A549 (cell line): Measurements from ENCODE around the gene PCSK6. TPM values are rescaled to one million over a fixed set of nuclear protein-coding genes. Genes with fewer than 3 reads are reported as not detected.

Source experiments
- ATAC-seq, 2 experiments: fragments of 200-7000 bp in 1 of 2; fragments of >200 bp in 1 of 2; cut with Nextera tagmentation in 1 of 2; cut with Tn5 transposase in 1 of 2; 3 replicates each; pipeline versions ENCODE4 v1.8.0 to v1.9.1; 2018 to 2020; ENCODE audit warnings: mild to moderate bottlenecking in 1 of 2, moderate library complexity in 1 of 2
- CTCF ChIA-PET: fragments of 300-600 bp; sonication (Branson Sonifier 250); formaldehyde crosslinking; extraction: SDS; loops from one replicate; lab custom pipeline; 2021; ENCODE audit warnings: antibody characterized with exemption, inconsistent platforms; lab: Yijun Ruan, JAX
- POLR2A ChIA-PET: fragments of 350-600 bp; formaldehyde crosslinking; extraction: SDS; loops from one replicate; lab custom pipeline; 2021; ENCODE audit warnings: antibody characterized with exemption, inconsistent platforms; lab: Yijun Ruan, JAX
- DNase-seq, 2 experiments: peaks; one replicate each; pipeline versions ENCODE4 v3.0.0 to v3.0.0-alpha.2; 2011 to 2016; ENCODE audit warnings: low read depth in 1 of 2, low spot score in 1 of 2
- FAIRE-seq: peaks from 2 replicates; lab custom pipeline; 2011; peaks lifted over from hg19 to GRCh38; lab: Jason Lieb, UNC
- H3K27ac ChIP-seq, 2 experiments: fragments of >200 bp; sonication (Bioruptor Twin); formaldehyde crosslinking; 3 replicates each; pipeline ENCODE4 v1.5.1; 2016 to 2017
- H3K4me1 ChIP-seq: fragments of >200 bp; sonication (Bioruptor Twin); formaldehyde crosslinking; 3 replicates; pipeline ENCODE4 v1.6.1; 2016
- H3K4me2 ChIP-seq: fragments of >200 bp; sonication (Bioruptor Twin); formaldehyde crosslinking; 3 replicates; pipeline ENCODE4 v1.6.1; 2016
- H3K4me3 ChIP-seq: fragments of >200 bp; sonication (Bioruptor Twin); formaldehyde crosslinking; 3 replicates; pipeline ENCODE4 v1.5.1; 2016
- H3K9me3 ChIP-seq: fragments of >200 bp; sonication (Bioruptor Twin); formaldehyde crosslinking; 3 replicates; pipeline ENCODE4 v1.6.1; 2016
- CHD4 ChIP-seq: fragments of 200-600 bp; sonication (generic); IDR thresholded peaks from 2 replicates; pipeline ENCODE4 v1.6.1; 2016; ENCODE audit warnings: antibody characterized with exemption, mild to moderate bottlenecking, borderline replicate concordance
- EHF ChIP-seq: fragments of 250-450 bp; sonication (Bioruptor Pico); IDR thresholded peaks from 2 replicates; pipeline ENCODE4 v1.5.0; 2020; ENCODE audit warnings: mild to moderate bottlenecking
- EHMT2 ChIP-seq: fragments of 200-600 bp; sonication (generic); IDR thresholded peaks from 2 replicates; pipeline ENCODE4 v1.6.1; 2016; ENCODE audit warnings: antibody characterized with exemption, low read depth, mild to moderate bottlenecking, moderate library complexity
- FOXS1 ChIP-seq: fragments of 250-450 bp; sonication (Bioruptor Pico); IDR thresholded peaks from 2 replicates; pipeline ENCODE4 v1.5.0; 2020; ENCODE audit warnings: mild to moderate bottlenecking, moderate library complexity
- GATA3 ChIP-seq: IDR thresholded peaks from 2 replicates; pipeline ENCODE4 v1.6.1; 2012; ENCODE audit warnings: borderline replicate concordance
- HES2 ChIP-seq: fragments of >200 bp; sonication (Bioruptor Twin); formaldehyde crosslinking; IDR thresholded peaks from 2 replicates; pipeline ENCODE4 v1.6.1; 2016
- HEYL ChIP-seq: fragments of 250-450 bp; sonication (Bioruptor Pico); IDR thresholded peaks from 2 replicates; pipeline ENCODE4 v1.8.0; 2021; ENCODE audit warnings: mild to moderate bottlenecking, moderate library complexity
- HOXA7 ChIP-seq: fragments of 250-450 bp; sonication (Bioruptor Pico); IDR thresholded peaks from 2 replicates; pipeline ENCODE4 v1.5.0; 2020; ENCODE audit warnings: mild to moderate bottlenecking, moderate library complexity
- HOXB5 ChIP-seq: fragments of 250-450 bp; sonication (Bioruptor Pico); IDR thresholded peaks from 2 replicates; pipeline ENCODE4 v1.5.0; 2020; ENCODE audit warnings: mild to moderate bottlenecking, moderate library complexity
- KDM1A ChIP-seq: fragments of 200-600 bp; sonication (generic); IDR thresholded peaks from 2 replicates; pipeline ENCODE4 v1.6.1; 2016; ENCODE audit warnings: low read depth, mild to moderate bottlenecking
- KDM5A ChIP-seq: fragments of 200-600 bp; sonication (generic); IDR thresholded peaks from 2 replicates; pipeline ENCODE4 v1.6.1; 2016; ENCODE audit warnings: antibody characterized with exemption, mild to moderate bottlenecking
- NPAS2 ChIP-seq: fragments of 250-450 bp; sonication (Bioruptor Pico); IDR thresholded peaks from 2 replicates; pipeline ENCODE4 v1.8.0; 2022; ENCODE audit warnings: mild to moderate bottlenecking, moderate library complexity, borderline replicate concordance
- NR3C1 ChIP-seq: fragments of >200 bp; sonication (Bioruptor Twin); formaldehyde crosslinking; IDR thresholded peaks from 3 replicates; pipeline ENCODE4 v1.6.1; 2017
- PHF8 ChIP-seq: fragments of 200-600 bp; sonication (generic); IDR thresholded peaks from 2 replicates; pipeline ENCODE4 v1.6.1; 2016; ENCODE audit warnings: low read depth, mild to moderate bottlenecking, antibody characterized with exemption, moderate library complexity, borderline replicate concordance
- POLR2AphosphoS2 ChIP-seq: conservative IDR thresholded peaks from 2 replicates; pipeline ENCODE4 v1.6.1; 2012; ENCODE audit warnings: low read length, improper control_type of control experiment, inconsistent platforms
- RNF2 ChIP-seq: fragments of 200-600 bp; sonication (generic); IDR thresholded peaks from 2 replicates; pipeline ENCODE4 v1.6.1; 2016; ENCODE audit warnings: low read depth, mild to moderate bottlenecking, antibody characterized with exemption, moderate library complexity, borderline replicate concordance
- WGBS: methylation state at CpG from one replicate; pipeline ENCODE4 v1.1.6; 2017; ENCODE audit errors: missing lambda C conversion rate; 5-methylcytosine and 5-hydroxymethylcytosine counted together
- polyA plus RNA-seq, 4 experiments: library from polyadenylated mRNA; depleted of rRNA in 3 of 4; stranded (reverse); fragments of >200 nt; fragmentation: RNase III in 1 of 4; extraction: RNeasy Plus Mini Kit Qiagen cat#74134 plus additional on column Dnase treatment in 1 of 4; gene quantifications; 2 replicates in 3 of 4; 3 replicates in 1 of 4; pipeline ENCODE4 v1.2.3, GENCODE V29; 2011 to 2017
- TF ChIP-seq, protein P1 (sequence below): fragments of 200-600 bp; sonication (generic); IDR thresholded peaks from 2 replicates; pipeline ENCODE4 v1.6.1; 2016; ENCODE audit warnings: antibody characterized with exemption, mild to moderate bottlenecking, moderate library complexity
- TF ChIP-seq, protein P2 (sequence below): IDR thresholded peaks from 2 replicates; pipeline ENCODE4 v1.6.1; 2012

Gene PCSK6
- polyA plus RNA-seq, 2 of the 4 experiments (the other 2 are of a cell fraction), result 10.0 to 15.2 TPM

DNA sequence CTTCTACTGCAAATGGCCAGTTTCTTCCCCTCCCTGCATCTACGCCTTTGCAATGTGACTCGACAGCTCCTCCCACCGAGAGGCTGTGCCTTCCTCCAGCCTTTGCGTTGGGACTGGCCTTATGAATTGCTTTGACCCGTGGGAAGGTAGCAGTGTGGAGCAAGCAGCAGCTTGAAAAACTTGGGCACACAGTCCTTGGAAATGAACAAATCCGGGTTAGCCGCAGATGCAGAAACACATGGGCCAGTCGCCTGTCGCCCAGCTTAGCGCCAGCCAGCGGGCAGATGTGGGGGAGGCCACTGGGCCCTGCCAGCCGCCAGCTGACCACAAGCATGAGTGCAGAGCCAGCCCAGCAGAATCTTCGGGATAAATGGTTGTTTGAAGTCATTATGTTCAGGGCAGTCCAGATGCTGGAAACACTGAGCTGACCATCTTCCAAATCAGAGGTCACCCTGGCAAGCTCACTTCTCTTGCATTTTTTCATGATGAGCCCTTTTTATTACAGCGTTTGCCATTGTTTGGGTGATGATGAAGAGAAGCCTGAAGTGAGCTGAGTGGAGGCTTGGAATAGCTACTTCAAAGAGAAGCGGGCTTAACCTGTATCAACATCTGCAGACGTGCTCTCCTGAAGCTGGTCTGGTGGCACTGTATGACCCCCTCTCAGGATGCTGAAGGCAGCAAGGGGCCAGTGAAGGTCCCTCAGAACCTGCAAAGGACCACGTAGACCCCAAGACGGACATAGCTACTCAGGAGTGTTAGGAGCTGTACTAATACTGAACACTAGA is 222.0 kb downstream of the PCSK6 start:
- Histone ChIP-seq H3K4me2 (no peak overlapping the region), H3K27ac (no peak overlapping the region), H3K4me1 (no peaks in the 10 kb centered on the region), H3K4me3 (no peak overlapping the region), H3K9me3 (no peaks in the 10 kb centered on the region)
- peak; percentile 10 to 33; a peak in 5 of 6 replicates for ATAC-seq
- ChIA-PET POLR2A (interaction anchor here (1.1 to 1.3 kb wide), 2 partner anchors 15 to 23 kb away, joined by 3 to 5 read pairs; partner anchors contain the start of gene CHSY1), CTCF (interaction anchor here (0.7 to 6.4 kb wide), 16 partner anchors 9 to 388 kb away, joined by 3 to 66 read pairs (median 4); no protein-coding TSS in a partner anchor)
- TF ChIP-seq HEYL (CRISPR knock-in tag) (no peak), POLR2AphosphoS2 (peak; percentile 64; the same call in 1 of the 2 replicates), EHMT2 (no peak)
- no peak for DNase-seq
- no peak for FAIRE-seq
- WGBS, result 81% methylated on average over 18 of the region's 18 CpGs

- Histone ChIP-seq H3K4me1 (no peaks in the 10 kb centered on the region), H3K4me3 (no peak overlapping the region), H3K4me2 (no peak overlapping the region), H3K27ac (no peak overlapping the region), H3K9me3 (no peaks in the 10 kb centered on the region)
- FAIRE-seq (no peak), ATAC-seq (peak; percentile 10 to 12; a peak in 3 of 6 replicates), DNase-seq (no peak)
- WGBS, result 83% methylated on average over 9 of the region's 9 CpGs
- POLR2A ChIA-PET, result no interaction called here
- CTCF ChIA-PET, result interaction anchor here (0.6 to 6.4 kb wide), 9 partner anchors 9 to 389 kb away, joined by 3 to 66 read pairs (median 4); no protein-coding TSS in a partner anchor
- TF ChIP-seq HOXB5 (CRISPR knock-in tag) (no peak), HES2 (no peak), EHMT2 (no peak)
These were observed 222.7 kb downstream of the PCSK6 start for GRCh38 chr15:101266787-101267186.

DNA sequence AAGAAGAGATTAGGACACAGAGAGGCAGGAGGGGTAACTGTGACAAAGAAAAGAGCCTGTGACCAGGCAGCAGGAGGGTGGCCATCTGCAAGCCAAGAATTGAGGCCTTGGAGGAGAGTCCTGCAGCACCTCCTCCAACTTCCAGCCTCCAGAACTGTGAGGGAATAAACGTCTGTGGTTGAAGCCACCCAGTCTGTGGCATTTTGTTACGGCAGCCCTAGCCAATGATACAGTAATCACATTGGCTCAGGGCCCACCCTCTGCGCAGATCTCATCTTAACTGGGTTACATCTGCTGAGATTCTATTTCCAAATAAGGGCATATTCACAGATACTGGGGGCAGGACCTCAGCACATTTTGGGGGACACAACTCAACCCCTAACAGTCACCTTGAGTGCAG is 223.5 kb downstream of the PCSK6 start:
- FAIRE-seq, result no peak
- H3K4me1 ChIP-seq, result no peaks in the 10 kb centered on the region
- no peak overlapping the region for H3K4me2 ChIP-seq
- POLR2A ChIA-PET, result no interaction called here
- H3K4me3 ChIP-seq, result no peak overlapping the region
- H3K9me3 ChIP-seq, result no peaks in the 10 kb centered on the region
- TF ChIP-seq, protein P1, sequence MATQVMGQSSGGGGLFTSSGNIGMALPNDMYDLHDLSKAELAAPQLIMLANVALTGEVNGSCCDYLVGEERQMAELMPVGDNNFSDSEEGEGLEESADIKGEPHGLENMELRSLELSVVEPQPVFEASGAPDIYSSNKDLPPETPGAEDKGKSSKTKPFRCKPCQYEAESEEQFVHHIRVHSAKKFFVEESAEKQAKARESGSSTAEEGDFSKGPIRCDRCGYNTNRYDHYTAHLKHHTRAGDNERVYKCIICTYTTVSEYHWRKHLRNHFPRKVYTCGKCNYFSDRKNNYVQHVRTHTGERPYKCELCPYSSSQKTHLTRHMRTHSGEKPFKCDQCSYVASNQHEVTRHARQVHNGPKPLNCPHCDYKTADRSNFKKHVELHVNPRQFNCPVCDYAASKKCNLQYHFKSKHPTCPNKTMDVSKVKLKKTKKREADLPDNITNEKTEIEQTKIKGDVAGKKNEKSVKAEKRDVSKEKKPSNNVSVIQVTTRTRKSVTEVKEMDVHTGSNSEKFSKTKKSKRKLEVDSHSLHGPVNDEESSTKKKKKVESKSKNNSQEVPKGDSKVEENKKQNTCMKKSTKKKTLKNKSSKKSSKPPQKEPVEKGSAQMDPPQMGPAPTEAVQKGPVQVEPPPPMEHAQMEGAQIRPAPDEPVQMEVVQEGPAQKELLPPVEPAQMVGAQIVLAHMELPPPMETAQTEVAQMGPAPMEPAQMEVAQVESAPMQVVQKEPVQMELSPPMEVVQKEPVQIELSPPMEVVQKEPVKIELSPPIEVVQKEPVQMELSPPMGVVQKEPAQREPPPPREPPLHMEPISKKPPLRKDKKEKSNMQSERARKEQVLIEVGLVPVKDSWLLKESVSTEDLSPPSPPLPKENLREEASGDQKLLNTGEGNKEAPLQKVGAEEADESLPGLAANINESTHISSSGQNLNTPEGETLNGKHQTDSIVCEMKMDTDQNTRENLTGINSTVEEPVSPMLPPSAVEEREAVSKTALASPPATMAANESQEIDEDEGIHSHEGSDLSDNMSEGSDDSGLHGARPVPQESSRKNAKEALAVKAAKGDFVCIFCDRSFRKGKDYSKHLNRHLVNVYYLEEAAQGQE, result no peak
- TF ChIP-seq, protein P2, sequence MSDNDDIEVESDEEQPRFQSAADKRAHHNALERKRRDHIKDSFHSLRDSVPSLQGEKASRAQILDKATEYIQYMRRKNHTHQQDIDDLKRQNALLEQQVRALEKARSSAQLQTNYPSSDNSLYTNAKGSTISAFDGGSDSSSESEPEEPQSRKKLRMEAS, result no peak
- no peak for TF ChIP-seq KDM1A
- no peak for TF ChIP-seq NPAS2 (CRISPR knock-in tag)
- TF ChIP-seq CHD4, result no peak
- TF ChIP-seq KDM5A, result no peak
- no peak overlapping the region for H3K27ac ChIP-seq
- 0 out of 6 replicates have a peak, but pooled peaks of 1 of the 2 experiments have one; percentile 0 for ATAC-seq
- CTCF ChIA-PET, result interaction anchor here (1.3 to 6.4 kb wide), 2 partner anchors 9 to 178 kb away, joined by 3 to 66 read pairs; no protein-coding TSS in a partner anchor
- no peak for DNase-seq
- WGBS, result 70% methylated on average over 3 of the region's 3 CpGs

DNA sequence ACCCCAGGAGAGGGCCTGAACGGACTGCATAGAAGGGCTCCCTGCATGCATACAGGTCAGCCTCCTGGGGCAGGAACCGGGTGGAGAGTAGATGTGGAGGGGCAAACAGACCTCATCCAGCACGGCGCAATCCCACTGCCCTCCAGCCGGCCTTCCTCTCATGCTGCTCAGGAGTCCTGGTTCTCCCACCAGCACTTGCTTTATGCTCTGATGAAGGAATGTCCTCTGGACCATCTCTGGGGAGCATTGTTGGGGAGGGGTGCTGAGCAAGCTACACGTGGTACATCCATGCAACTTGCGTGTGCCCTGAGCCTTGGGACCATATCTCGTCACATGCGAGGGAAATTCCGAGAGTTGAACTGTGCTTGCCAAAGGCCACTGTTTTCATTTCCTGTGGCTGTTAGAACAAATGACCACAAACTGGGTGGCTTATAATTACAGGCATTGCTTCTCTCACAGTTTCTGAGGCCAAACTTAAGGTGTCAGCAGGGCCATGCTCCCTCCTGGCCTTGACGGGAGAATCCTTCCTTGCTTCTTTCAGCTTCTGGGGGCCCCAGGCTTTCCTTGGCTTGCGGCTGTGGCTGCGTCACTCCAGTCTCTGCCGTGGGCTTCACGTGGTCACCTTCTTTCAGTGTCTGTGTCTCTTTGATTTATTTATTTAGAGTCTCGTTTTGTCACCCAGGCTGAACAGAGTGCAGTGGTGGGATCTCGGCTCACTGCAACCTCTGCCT is 224.4 kb downstream of the PCSK6 start:
- TF ChIP-seq NR3C1 (no peak), HOXA7 (CRISPR knock-in tag) (no peak), EHF (CRISPR knock-in tag) (no peak), FOXS1 (CRISPR knock-in tag) (no peak), GATA3 (no peak), RNF2 (no peak), PHF8 (no peak)
- H3K27ac ChIP-seq, result no peak overlapping the region
- ATAC-seq (peak in 1 of 2 experiments; percentile 5; a peak in 1 of 6 replicates), DNase-seq (no peak), FAIRE-seq (no peak)
- POLR2A ChIA-PET, result no interaction called here
- CTCF ChIA-PET, result interaction anchor here (1.3 to 6.4 kb wide), 2 partner anchors 8 to 177 kb away, joined by 3 to 66 read pairs; no protein-coding TSS in a partner anchor
- no peak overlapping the region for H3K4me2 ChIP-seq
- no peak overlapping the region for H3K4me3 ChIP-seq
- H3K9me3 ChIP-seq, result no peaks in the 10 kb centered on the region
- WGBS, result 79% methylated on average over 17 of the region's 17 CpGs
- H3K4me1 ChIP-seq, result no peaks in the 10 kb centered on the region
